Fibroblast of mammary gland (primary cell): ENCODE results near the gene MCM7.
A peak's percentile ranks its signal among the peaks of the same experiment; 100 is the strongest.
"Not testable (repeated sequence)": the region's sequence is repeated elsewhere in the genome, so short reads cannot be mapped to it uniquely, and the experiment has no call there.

ENCODE experiments used
- DNase-seq: peaks from one replicate; pipeline ENCODE4 v3.0.0-alpha.2; 2010; ENCODE audit warnings: low read depth
- H3K4me3 ChIP-seq: 2 replicates; pipeline ENCODE4 v1.5.1; 2011; ENCODE audit warnings: low read depth, mild to moderate bottlenecking, low read length, moderate library complexity; ENCODE audit not compliant: control insufficient read depth
- CTCF ChIP-seq: conservative IDR thresholded peaks from 2 replicates; pipeline ENCODE4 v1.5.1; 2011; ENCODE audit warnings: low read depth, low read length, inconsistent platforms; ENCODE audit not compliant: control insufficient read depth, insufficient read depth

Gene MCM7

GRCh38 chr7:100137851-100138760 lies 36.9 kb upstream of the MCM7 start:
- DNase-seq = no peak
- no peak overlapping the region for H3K4me3 ChIP-seq
- no peak for TF ChIP-seq CTCF

GRCh38 chr7:100132697-100133151 lies 31.5 kb upstream of the MCM7 start:
- H3K4me3 ChIP-seq = no peak overlapping the region
- peak; percentile 96 for TF ChIP-seq CTCF
- peak; percentile 66 for DNase-seq

- no peak overlapping the region for H3K4me3 ChIP-seq
- no peak for TF ChIP-seq CTCF
- no peak for DNase-seq
These were observed 30.9 kb upstream of the MCM7 start for GRCh38 chr7:100132126-100132525.

- peak; percentile 62 for TF ChIP-seq CTCF
- no peak overlapping the region for H3K4me3 ChIP-seq
- peak; percentile 40 for DNase-seq
These were observed 29.6 kb upstream of the MCM7 start for GRCh38 chr7:100130608-100131453.

- not testable (repeated sequence) for DNase-seq, H3K4me3 ChIP-seq
These were observed 29.0 kb upstream of the MCM7 start for GRCh38 chr7:100130220-100130607.

- H3K4me3 ChIP-seq = no peak overlapping the region
- TF ChIP-seq CTCF = no peak
- DNase-seq = no peak
These were observed 27.4 kb upstream of the MCM7 start for GRCh38 chr7:100128637-100128963.
